ENCODE data around the gene CRTC1.

Gene CRTC1

DNA sequence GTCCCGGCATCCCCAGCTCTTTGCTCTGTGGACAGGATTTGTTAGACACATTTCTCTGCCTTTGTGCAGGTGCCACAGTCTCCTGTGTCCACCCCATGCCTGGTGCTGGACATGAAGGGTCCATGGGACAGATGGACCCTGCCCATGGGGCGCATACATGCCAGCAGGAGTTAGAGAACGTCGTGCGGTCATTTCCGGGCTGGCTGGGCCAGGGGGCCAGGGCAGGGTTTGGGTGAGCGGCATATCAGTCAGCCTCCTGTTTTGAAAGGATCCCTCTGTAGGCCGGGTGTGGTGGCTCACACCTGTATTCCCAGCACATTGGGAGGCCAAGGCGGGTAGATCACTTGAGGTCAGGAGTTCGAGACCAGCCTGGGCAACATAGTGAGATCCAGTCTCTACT is 35.7 kb upstream of the CRTC1 start:
- no peak for ATAC-seq
- TF ChIP-seq, protein P1, sequence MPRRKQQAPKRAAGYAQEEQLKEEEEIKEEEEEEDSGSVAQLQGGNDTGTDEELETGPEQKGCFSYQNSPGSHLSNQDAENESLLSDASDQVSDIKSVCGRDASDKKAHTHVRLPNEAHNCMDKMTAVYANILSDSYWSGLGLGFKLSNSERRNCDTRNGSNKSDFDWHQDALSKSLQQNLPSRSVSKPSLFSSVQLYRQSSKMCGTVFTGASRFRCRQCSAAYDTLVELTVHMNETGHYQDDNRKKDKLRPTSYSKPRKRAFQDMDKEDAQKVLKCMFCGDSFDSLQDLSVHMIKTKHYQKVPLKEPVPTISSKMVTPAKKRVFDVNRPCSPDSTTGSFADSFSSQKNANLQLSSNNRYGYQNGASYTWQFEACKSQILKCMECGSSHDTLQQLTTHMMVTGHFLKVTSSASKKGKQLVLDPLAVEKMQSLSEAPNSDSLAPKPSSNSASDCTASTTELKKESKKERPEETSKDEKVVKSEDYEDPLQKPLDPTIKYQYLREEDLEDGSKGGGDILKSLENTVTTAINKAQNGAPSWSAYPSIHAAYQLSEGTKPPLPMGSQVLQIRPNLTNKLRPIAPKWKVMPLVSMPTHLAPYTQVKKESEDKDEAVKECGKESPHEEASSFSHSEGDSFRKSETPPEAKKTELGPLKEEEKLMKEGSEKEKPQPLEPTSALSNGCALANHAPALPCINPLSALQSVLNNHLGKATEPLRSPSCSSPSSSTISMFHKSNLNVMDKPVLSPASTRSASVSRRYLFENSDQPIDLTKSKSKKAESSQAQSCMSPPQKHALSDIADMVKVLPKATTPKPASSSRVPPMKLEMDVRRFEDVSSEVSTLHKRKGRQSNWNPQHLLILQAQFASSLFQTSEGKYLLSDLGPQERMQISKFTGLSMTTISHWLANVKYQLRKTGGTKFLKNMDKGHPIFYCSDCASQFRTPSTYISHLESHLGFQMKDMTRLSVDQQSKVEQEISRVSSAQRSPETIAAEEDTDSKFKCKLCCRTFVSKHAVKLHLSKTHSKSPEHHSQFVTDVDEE (CRISPR knock-in tag; IDR thresholded peaks at IDR 0.05), result no peak
- no peak for TF ChIP-seq BACH2 (CRISPR knock-in tag; IDR thresholded peaks at IDR 0.05; ENCODE audit: borderline replicate concordance)
- TF ChIP-seq ARNTL (CRISPR knock-in tag; IDR thresholded peaks at IDR 0.05; ENCODE audit: borderline replicate concordance, low read depth), result no peak
- TF ChIP-seq, protein P2, sequence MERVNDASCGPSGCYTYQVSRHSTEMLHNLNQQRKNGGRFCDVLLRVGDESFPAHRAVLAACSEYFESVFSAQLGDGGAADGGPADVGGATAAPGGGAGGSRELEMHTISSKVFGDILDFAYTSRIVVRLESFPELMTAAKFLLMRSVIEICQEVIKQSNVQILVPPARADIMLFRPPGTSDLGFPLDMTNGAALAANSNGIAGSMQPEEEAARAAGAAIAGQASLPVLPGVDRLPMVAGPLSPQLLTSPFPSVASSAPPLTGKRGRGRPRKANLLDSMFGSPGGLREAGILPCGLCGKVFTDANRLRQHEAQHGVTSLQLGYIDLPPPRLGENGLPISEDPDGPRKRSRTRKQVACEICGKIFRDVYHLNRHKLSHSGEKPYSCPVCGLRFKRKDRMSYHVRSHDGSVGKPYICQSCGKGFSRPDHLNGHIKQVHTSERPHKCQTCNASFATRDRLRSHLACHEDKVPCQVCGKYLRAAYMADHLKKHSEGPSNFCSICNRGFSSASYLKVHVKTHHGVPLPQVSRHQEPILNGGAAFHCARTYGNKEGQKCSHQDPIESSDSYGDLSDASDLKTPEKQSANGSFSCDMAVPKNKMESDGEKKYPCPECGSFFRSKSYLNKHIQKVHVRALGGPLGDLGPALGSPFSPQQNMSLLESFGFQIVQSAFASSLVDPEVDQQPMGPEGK (CRISPR knock-in tag; IDR thresholded peaks at IDR 0.05; ENCODE audit: borderline replicate concordance), result no peak
- no peak for TF ChIP-seq SNAI2 (CRISPR knock-in tag; IDR thresholded peaks at IDR 0.05)
- no peak for TF ChIP-seq ZNF8 (CRISPR knock-in tag; IDR thresholded peaks at IDR 0.05)
- TF ChIP-seq PPARA (CRISPR knock-in tag; IDR thresholded peaks at IDR 0.05; ENCODE audit: borderline replicate concordance), result no peak
- TF ChIP-seq, protein P3, sequence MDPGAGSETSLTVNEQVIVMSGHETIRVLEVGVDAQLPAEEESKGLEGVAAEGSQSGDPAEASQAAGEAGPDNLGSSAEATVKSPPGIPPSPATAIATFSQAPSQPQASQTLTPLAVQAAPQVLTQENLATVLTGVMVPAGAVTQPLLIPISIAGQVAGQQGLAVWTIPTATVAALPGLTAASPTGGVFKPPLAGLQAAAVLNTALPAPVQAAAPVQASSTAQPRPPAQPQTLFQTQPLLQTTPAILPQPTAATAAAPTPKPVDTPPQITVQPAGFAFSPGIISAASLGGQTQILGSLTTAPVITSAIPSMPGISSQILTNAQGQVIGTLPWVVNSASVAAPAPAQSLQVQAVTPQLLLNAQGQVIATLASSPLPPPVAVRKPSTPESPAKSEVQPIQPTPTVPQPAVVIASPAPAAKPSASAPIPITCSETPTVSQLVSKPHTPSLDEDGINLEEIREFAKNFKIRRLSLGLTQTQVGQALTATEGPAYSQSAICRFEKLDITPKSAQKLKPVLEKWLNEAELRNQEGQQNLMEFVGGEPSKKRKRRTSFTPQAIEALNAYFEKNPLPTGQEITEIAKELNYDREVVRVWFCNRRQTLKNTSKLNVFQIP (CRISPR knock-in tag; IDR thresholded peaks at IDR 0.05; ENCODE audit: borderline replicate concordance, low read depth), result no peak
- no peak for TF ChIP-seq ZNF70 (CRISPR knock-in tag; IDR thresholded peaks at IDR 0.05)
- TF ChIP-seq ZNF565 (CRISPR knock-in tag; conservative IDR thresholded peaks at IDR 0.05; ENCODE audit: low read depth), result no peak
- TF ChIP-seq RARB (CRISPR knock-in tag; IDR thresholded peaks at IDR 0.05), result no peak
- no peak for TF ChIP-seq GLIS3 (CRISPR knock-in tag; IDR thresholded peaks at IDR 0.05)
- TF ChIP-seq ISL1 (CRISPR knock-in tag; IDR thresholded peaks at IDR 0.05), result no peak

DNA sequence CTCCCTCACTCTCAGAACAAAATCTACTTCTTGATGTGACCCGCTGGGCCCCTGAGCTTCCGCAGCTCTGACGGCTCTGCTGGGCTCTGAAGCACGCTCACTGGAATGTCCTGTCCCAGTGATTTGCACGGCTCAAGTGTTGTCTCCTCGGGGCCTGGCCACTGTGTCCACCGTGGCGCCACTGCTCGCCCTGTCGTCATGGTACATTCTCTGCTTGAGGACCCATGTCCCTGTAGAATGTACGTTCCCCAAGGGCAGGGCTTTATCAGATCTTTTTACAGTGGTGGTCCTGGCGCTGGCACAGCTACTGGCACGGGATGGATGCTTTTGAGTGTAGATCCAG is 34.5 kb upstream of the CRTC1 start:
- TF ChIP-seq PPARA (CRISPR knock-in tag; IDR thresholded peaks at IDR 0.05; ENCODE audit: borderline replicate concordance) (no peak), ZNF565 (CRISPR knock-in tag; conservative IDR thresholded peaks at IDR 0.05; ENCODE audit: low read depth) (no peak), OSR1 (CRISPR knock-in tag; IDR thresholded peaks at IDR 0.05) (no peak)
- TF ChIP-seq, protein P4, sequence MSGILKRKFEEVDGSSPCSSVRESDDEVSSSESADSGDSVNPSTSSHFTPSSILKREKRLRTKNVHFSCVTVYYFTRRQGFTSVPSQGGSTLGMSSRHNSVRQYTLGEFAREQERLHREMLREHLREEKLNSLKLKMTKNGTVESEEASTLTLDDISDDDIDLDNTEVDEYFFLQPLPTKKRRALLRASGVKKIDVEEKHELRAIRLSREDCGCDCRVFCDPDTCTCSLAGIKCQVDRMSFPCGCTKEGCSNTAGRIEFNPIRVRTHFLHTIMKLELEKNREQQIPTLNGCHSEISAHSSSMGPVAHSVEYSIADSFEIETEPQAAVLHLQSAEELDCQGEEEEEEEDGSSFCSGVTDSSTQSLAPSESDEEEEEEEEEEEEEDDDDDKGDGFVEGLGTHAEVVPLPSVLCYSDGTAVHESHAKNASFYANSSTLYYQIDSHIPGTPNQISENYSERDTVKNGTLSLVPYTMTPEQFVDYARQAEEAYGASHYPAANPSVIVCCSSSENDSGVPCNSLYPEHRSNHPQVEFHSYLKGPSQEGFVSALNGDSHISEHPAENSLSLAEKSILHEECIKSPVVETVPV (CRISPR knock-in tag; IDR thresholded peaks at IDR 0.05), result no peak
- TF ChIP-seq, protein P2 (CRISPR knock-in tag; IDR thresholded peaks at IDR 0.05; ENCODE audit: borderline replicate concordance), result no peak
- ATAC-seq, result no peak

DNA sequence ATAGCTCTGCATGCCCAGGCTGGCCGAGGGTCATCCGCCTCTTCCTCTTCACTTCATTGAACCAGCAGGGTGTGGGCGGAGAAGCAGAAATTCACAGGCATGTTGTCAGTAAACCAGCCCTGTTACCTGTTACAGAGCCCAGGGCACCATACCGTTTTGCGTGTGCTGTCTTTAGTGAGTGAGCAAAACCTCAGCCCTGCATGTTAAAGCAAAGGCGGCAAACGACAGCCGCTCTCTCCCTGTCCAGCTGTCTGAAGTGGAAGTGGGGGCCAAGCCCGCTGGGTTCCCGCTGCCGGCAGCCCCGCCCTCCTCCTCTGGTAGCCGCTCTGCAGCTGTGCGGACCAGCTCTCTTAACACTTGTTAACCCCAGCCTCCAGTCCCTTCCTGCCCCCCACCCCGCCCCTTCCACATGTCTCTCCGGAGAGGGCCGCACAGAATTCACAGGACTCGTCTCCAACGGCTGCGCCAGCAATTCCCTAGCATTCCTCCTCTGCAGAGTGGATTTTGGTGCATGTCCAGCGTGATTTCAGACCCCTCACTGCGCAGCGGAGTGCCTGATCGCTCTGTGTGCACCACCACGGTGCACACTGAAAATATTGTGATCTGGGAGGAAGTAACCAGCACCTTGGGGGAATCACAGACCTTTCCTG is 34.0 kb upstream of the CRTC1 start:
- ATAC-seq, result no peak
- TF ChIP-seq PPARA (CRISPR knock-in tag; IDR thresholded peaks at IDR 0.05; ENCODE audit: borderline replicate concordance) (no peak), TOX (CRISPR knock-in tag; IDR thresholded peaks at IDR 0.05; ENCODE audit: borderline replicate concordance) (no peak), ZFP3 (CRISPR knock-in tag; IDR thresholded peaks at IDR 0.05) (no peak), SNAI2 (CRISPR knock-in tag; IDR thresholded peaks at IDR 0.05) (no peak)
- TF ChIP-seq, protein P3 (CRISPR knock-in tag; IDR thresholded peaks at IDR 0.05; ENCODE audit: borderline replicate concordance, low read depth), result no peak
- TF ChIP-seq, protein P5, sequence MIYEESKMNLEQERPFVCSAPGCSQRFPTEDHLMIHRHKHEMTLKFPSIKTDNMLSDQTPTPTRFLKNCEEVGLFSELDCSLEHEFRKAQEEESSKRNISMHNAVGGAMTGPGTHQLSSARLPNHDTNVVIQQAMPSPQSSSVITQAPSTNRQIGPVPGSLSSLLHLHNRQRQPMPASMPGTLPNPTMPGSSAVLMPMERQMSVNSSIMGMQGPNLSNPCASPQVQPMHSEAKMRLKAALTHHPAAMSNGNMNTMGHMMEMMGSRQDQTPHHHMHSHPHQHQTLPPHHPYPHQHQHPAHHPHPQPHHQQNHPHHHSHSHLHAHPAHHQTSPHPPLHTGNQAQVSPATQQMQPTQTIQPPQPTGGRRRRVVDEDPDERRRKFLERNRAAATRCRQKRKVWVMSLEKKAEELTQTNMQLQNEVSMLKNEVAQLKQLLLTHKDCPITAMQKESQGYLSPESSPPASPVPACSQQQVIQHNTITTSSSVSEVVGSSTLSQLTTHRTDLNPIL (CRISPR knock-in tag; IDR thresholded peaks at IDR 0.05; ENCODE audit: low read depth), result no peak
- TF ChIP-seq, protein P1 (CRISPR knock-in tag; IDR thresholded peaks at IDR 0.05), result no peak
- TF ChIP-seq, protein P2 (CRISPR knock-in tag; IDR thresholded peaks at IDR 0.05; ENCODE audit: borderline replicate concordance), result no peak

Data from SK-N-SH treated with all-trans-retinoic acid at 6 μM for 48 hours (cell line).